Kidney glomerular epithelial cell (primary cell): ENCODE data around the gene VPS33A.

Experiments
- DNase-seq: peaks from one replicate; lab custom pipeline; 2025; lab: John Stamatoyannopoulos, UW

VPS33A gene

GRCh38 chr12:122250536-122250935 is 15.8 kb downstream of the VPS33A start:
- no peak for DNase-seq

DNA sequence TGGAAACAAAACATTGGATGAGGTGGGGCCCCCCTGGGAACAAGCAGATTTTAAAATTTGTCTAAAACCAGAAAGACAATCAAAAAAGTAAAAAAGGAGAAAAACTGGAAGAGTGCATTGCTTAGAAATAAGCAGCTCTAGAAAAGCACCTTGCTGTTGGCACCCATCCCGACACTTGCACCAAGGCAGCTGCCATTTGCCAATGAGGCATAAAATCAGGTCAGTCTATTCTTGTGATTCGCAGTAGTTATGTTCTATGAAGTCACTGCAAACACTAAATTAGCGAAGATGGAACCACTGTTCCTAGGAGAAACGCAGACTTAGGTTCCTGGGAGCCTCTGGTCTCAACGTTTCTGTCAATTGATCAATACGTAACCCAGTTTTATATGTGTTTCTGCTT is 16.2 kb downstream of the VPS33A start:
- no peak for DNase-seq

- no peak for DNase-seq
These were observed 20.7 kb downstream of the VPS33A start for GRCh38 chr12:122245553-122245952.

- no peak for DNase-seq
These were observed 21.5 kb downstream of the VPS33A start for GRCh38 chr12:122244565-122245371.

GRCh38 chr12:122243965-122244364 is 22.3 kb downstream of the VPS33A start:
- no peak for DNase-seq

DNA sequence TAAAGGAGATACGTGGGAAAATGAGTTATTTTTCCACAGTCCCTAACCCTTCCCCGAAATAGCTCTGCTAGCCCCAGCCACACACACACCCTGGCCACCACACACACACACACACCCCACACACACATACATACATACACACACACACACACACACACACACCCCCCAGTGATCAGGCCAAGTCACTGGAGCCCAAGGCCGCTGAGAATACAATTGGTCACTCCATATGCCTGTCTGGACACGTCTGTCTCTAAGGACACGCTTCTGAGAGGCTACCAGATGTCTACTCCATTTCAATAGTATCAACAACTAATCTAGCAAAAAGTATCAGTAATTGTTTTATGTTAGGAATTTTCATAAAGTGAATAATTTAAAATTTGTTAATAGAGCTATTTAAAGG is 27.4 kb downstream of the VPS33A start:
- DNase-seq = no peak

DNA sequence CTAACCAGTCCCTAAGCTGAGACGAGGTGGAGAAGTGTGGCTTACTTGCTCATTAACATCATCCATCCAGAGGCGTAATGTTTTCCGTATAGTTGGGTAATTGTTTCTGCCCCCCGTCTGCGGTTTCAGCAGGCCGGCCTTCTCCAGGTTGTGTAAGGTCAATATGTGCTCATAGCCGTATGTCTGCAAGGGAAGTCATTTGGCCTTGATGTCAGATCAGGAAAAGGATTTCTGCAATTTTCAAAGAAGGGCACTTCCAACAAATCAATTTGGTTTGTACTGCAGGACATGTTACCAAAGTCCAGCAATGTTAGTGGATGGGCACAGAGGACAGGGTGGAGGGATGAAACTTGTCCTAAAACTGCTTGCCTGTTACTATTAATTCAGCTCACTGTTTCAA is 30.6 kb downstream of the VPS33A start:
- DNase-seq = no peak

DNA sequence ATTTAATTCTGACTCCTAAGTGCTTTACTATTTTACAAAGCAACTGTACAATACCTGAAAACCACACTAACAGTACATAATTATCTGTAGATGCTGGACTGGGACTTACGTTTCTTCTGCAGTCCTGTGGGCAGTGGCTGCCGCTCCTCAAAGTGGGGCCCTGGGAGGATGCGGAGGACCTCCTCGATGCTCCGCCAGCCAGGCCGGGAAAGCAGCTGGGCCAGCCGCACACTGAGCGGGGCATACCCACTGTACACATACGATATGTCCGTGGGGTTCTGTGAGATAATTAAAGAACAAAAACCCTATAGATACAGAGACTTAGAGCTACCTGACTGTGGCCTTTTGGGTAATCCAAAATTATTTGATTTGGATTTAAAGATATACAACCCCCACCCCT is 33.6 kb downstream of the VPS33A start:
- DNase-seq = no peak

GRCh38 chr12:122230798-122231197 is 35.5 kb downstream of the VPS33A start:
- no peak for DNase-seq

DNA sequence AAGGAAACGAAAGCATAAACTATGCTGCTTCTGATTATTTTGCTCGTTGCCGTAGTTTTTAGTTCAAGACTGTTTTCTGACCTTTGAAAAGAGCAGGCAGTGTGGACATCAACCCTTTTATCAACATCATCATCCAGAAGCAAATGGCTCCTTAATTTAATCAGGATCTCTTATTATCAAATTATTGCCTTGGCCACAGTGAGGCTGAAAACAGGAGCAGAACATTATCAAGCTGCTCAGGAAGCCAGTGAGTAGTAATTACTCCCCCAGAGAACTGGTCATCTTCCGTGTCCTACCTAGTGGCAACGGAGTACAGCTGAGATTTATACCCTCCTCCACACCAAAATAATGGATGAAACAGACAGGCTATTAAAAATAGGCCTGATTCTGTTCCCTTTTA is 38.2 kb downstream of the VPS33A start:
- DNase-seq = no peak

DNA sequence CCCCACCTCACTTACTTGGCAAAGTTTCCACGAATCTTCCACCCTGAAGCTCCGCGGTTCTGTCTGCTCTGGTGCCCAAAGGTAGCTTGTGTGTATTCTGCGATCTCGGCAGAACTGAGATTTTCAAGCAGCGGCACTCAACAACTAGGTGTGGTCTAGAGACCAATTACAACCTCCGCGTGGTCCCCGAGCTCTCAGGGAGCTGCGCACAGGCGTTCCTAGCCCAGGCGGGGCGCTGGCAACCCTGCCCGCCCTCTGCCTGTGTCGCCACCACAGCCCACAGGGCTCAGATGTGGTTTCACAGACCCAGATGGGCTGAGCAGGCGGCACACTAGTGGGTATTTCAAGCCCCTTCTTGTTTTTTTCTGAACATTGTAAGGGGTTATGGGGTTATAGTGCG is 39.0 kb downstream of the VPS33A start:
- DNase-seq = no peak

- no peak for DNase-seq
These were observed 39.7 kb downstream of the VPS33A start for GRCh38 chr12:122226366-122227125.

- DNase-seq = peak; percentile 95
These were observed 40.5 kb downstream of the VPS33A start, which contains the start of gene DIABLO for GRCh38 chr12:122225683-122226365. Gene DIABLO, minus strand, starts transcription at chr12:122226052. Its CDS starts 38 bp downstream, at chr12:122226014.

DNA sequence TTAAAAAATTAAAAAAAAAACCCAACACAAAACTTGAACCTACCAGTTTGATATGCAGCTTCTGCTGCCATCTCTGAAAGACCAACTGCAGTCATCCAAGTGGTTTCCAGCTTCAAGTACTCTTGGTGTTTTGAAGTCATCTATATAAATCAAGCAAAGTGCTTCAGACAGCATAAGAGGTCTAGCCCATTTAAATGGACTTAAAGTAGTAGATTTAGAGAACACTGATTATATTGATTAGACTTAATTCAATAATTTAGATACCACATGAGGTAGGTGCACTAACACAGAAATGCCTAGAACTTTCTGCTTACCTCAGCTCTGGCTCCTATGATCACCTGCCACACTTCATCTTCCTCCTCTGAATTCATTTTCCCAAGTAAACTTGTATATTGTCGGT is 49.8 kb downstream of the VPS33A start:
- DNase-seq = no peak

DNA sequence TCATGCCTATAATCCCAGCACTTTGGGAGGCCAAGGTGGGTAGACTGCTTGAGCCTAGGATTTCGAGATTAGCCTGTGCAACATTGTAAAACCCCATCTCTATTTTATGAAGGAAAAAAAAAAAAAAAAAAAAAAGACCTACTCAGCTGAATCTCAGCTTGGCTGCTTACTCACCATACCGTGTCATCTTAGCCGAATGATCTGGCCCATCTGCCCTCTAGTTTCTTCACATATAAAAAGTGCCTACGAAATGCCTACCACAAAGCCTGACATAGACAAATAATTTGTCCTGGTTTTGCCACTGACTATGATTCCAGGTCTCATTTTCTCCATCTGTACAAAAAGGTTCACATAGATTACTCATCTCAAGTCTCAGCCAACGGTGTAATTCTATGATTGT is 50.5 kb downstream of the VPS33A start:
- no peak for DNase-seq

GRCh38 chr12:122208073-122208820 is 58.0 kb downstream of the VPS33A start:
- no peak for DNase-seq

DNA sequence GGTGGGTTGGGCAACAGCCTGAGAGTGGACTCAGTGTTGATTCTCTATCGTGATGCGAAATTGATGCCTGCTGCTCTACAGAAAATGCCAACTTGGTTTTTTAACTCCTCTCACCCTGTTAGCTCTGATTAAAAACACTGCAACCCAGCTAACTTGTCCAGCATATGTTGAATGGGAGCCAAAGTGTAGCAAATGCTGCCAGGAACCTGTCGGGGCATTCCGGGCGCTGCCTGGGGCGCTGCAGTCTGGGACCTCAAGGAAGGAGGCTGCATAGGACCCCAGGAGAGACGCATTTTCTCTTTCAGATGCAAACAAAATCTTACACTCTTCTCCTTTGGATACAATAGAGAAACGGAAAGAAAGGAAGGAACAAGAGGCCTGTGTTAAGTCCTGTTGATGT is 58.9 kb downstream of the VPS33A start:
- no peak for DNase-seq

- no peak for DNase-seq
These were observed 59.3 kb downstream of the VPS33A start for GRCh38 chr12:122206976-122207375.

DNA sequence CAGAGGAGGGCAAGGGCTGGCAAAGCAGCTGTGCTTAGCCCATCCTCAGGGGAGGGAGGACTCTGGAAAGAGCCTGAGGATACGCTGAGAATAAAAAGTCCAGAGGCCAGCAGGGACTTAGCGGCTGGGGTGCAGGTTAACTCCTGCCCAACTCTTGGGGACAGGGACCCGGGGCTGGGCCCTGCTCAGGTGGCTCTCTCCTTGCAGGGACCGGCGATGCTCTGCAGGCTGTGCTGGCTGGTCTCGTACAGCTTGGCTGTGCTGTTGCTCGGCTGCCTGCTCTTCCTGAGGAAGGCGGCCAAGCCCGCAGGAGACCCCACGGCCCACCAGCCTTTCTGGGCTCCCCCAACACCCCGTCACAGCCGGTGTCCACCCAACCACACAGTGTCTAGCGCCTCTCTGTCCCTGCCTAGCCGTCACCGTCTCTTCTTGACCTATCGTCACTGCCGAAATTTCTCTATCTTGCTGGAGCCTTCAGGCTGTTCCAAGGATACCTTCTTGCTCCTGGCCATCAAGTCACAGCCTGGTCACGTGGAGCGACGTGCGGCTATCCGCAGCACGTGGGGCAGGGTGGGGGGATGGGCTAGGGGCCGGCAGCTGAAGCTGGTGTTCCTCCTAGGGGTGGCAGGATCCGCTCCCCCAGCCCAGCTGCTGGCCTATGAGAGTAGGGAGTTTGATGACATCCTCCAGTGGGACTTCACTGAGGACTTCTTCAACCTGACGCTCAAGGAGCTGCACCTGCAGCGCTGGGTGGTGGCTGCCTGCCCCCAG is 60.0 kb downstream of the VPS33A start:
- DNase-seq = no peak

DNA sequence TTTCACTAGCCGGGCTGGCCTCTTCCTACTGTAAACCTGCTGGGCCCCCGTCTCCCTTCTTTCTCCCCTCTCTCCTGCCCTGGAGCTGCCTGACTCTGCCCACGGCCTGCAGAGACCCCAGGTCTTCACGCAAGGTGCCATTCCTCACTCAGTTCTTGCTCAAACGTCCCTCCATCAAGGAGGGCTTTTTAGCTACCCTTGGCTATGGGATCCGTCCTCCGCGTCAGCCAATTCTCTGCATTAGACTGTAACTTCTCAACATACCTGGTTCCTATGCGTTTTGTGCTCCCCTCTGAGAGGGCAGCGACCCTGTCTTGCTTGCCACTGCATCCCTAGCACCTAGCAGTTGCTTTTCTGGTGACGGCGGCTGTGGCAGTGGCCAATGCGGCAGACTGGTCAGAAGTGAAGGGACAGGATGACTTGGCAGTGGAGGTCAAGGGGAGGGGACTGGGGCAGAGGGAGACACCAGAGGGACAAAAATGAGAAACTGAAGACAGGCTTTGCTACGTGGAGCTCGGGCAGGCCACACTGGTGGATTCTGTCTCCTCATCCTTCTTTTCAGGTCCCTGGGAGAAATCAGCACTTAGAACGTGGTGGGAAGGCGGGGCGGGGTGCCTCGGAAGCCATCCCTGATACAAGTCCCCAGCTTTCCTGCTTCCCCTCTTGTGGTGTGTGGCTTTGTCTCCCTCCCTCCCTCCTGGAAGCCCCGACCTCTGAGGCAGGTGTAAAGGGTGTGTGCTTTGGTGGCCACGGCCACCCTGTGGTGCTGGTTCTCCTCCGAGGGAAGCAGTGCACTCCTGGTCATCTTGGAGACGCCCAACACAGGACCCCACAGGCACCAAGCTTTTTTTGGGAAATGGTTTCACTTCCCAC is 61.0 kb downstream of the VPS33A start:
- no peak for DNase-seq
